ENCODE measurements around the gene OR6N2. TPM values are rescaled to one million over a fixed set of nuclear protein-coding genes. Genes with fewer than 3 reads are reported as not detected.

Gene OR6N2
- total and polyA plus RNA-seq, 4 donors, result not detected

GRCh38 chr1:158814970-158815369, 34.0 kb upstream of the OR6N2 start:
- Histone ChIP-seq H3K9ac (ENCODE audit: low read depth in 1 of 2, low read length in 2 of 2) (no peak overlapping the region), H3K27ac (ENCODE audit: low read depth in 1 of 2, low read length in 2 of 2) (no peak overlapping the region), H3K36me3 (ENCODE audit: control insufficient read depth in 4 of 4, insufficient read depth in 3 of 4, low read depth in 1 of 4, low read length in 3 of 4) (no peaks in the 10 kb centered on the region), H3K4me3 (ENCODE audit: low read depth in 1 of 3, low read length in 3 of 3) (no peak overlapping the region), H3K9me3 (ENCODE audit: control insufficient read depth in 4 of 4, low read length in 3 of 4) (no peaks in the 10 kb centered on the region), H3K27me3 (ENCODE audit: control insufficient read depth in 4 of 4, insufficient read depth in 4 of 4, low read length in 3 of 4) (no peaks in the 10 kb centered on the region), H3K4me1 (ENCODE audit: control insufficient read depth in 4 of 4, insufficient read depth in 4 of 4, low read length in 3 of 4) (no peaks in the 10 kb centered on the region)
- WGBS, result 43% methylated on average over 1 of the region's 1 CpG
- TF ChIP-seq CTCF (IDR thresholded peaks at IDR 0.05; ENCODE audit: low read depth, low read length, missing input control) (no peak), TAF1 (conservative IDR thresholded peaks at IDR 0.05) (no peak), JUND (IDR thresholded peaks at IDR 0.05) (no peak), EGR1 (IDR thresholded peaks at IDR 0.05; ENCODE audit: low read depth in 2 of 2) (no peak), FOXA2 (IDR thresholded peaks at IDR 0.05) (no peak), FOXA1 (IDR thresholded peaks at IDR 0.05) (no peak), RXRA (IDR thresholded peaks at IDR 0.05) (no peak), RAD21 (IDR thresholded peaks at IDR 0.05) (no peak), SP1 (IDR thresholded peaks at IDR 0.05) (no peak), ATF3 (IDR thresholded peaks at IDR 0.05) (no peak), GABPA (IDR thresholded peaks at IDR 0.05 in 1 of 2, conservative IDR thresholded peaks at IDR 0.05 in 1 of 2) (no peak)
- TF ChIP-seq, protein P1, sequence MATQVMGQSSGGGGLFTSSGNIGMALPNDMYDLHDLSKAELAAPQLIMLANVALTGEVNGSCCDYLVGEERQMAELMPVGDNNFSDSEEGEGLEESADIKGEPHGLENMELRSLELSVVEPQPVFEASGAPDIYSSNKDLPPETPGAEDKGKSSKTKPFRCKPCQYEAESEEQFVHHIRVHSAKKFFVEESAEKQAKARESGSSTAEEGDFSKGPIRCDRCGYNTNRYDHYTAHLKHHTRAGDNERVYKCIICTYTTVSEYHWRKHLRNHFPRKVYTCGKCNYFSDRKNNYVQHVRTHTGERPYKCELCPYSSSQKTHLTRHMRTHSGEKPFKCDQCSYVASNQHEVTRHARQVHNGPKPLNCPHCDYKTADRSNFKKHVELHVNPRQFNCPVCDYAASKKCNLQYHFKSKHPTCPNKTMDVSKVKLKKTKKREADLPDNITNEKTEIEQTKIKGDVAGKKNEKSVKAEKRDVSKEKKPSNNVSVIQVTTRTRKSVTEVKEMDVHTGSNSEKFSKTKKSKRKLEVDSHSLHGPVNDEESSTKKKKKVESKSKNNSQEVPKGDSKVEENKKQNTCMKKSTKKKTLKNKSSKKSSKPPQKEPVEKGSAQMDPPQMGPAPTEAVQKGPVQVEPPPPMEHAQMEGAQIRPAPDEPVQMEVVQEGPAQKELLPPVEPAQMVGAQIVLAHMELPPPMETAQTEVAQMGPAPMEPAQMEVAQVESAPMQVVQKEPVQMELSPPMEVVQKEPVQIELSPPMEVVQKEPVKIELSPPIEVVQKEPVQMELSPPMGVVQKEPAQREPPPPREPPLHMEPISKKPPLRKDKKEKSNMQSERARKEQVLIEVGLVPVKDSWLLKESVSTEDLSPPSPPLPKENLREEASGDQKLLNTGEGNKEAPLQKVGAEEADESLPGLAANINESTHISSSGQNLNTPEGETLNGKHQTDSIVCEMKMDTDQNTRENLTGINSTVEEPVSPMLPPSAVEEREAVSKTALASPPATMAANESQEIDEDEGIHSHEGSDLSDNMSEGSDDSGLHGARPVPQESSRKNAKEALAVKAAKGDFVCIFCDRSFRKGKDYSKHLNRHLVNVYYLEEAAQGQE (IDR thresholded peaks at IDR 0.05), result no peak
- TF ChIP-seq, protein P2, sequence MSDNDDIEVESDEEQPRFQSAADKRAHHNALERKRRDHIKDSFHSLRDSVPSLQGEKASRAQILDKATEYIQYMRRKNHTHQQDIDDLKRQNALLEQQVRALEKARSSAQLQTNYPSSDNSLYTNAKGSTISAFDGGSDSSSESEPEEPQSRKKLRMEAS (IDR thresholded peaks at IDR 0.05), result no peak
- no peak for DNase-seq (ENCODE audit: low spot score)

DNA sequence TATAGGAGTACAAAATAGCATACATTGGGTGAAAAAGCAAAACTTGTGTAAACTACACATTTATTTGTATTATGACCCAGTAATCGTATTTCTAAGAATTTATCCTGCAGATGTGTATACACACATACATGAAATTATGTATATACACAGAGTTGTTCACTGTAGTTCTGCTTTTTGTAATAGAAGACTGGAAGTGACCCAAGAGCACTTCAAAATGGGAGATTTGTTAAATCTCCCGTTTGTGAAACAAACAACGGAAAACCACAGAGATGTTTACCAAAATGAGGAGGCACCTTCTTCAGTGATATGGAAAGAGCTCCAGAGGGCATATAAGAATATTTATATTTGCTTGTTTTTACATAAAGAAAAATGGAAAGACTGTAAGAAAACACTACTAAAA, 32.2 kb upstream of the OR6N2 start:
- Histone ChIP-seq H3K27ac (ENCODE audit: low read depth in 1 of 2, low read length in 2 of 2) (no peak overlapping the region), H3K4me1 (ENCODE audit: control insufficient read depth in 4 of 4, insufficient read depth in 4 of 4, low read length in 3 of 4) (no peaks in the 10 kb centered on the region), H3K4me3 (ENCODE audit: low read depth in 1 of 3, low read length in 3 of 3) (no peak overlapping the region), H3K36me3 (ENCODE audit: control insufficient read depth in 4 of 4, insufficient read depth in 3 of 4, low read depth in 1 of 4, low read length in 3 of 4) (no peaks in the 10 kb centered on the region), H3K9ac (ENCODE audit: low read depth in 1 of 2, low read length in 2 of 2) (no peak overlapping the region), H3K9me3 (ENCODE audit: control insufficient read depth in 4 of 4, low read length in 3 of 4) (no peaks in the 10 kb centered on the region), H3K27me3 (ENCODE audit: control insufficient read depth in 4 of 4, insufficient read depth in 4 of 4, low read length in 3 of 4) (peaks cover 0 to 3% (median 0%) of the 10 kb centered on the region in 4 donors)
- 56% methylated on average over 3 of the region's 3 CpGs for WGBS
- no peak for DNase-seq (ENCODE audit: low spot score)
- TF ChIP-seq, protein P2 (IDR thresholded peaks at IDR 0.05), result no peak
- TF ChIP-seq RAD21 (IDR thresholded peaks at IDR 0.05), result no peak
- TF ChIP-seq, protein P3, sequence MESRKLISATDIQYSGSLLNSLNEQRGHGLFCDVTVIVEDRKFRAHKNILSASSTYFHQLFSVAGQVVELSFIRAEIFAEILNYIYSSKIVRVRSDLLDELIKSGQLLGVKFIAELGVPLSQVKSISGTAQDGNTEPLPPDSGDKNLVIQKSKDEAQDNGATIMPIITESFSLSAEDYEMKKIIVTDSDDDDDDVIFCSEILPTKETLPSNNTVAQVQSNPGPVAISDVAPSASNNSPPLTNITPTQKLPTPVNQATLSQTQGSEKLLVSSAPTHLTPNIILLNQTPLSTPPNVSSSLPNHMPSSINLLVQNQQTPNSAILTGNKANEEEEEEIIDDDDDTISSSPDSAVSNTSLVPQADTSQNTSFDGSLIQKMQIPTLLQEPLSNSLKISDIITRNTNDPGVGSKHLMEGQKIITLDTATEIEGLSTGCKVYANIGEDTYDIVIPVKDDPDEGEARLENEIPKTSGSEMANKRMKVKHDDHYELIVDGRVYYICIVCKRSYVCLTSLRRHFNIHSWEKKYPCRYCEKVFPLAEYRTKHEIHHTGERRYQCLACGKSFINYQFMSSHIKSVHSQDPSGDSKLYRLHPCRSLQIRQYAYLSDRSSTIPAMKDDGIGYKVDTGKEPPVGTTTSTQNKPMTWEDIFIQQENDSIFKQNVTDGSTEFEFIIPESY (IDR thresholded peaks at IDR 0.05), result no peak
- no peak for TF ChIP-seq YY1 (IDR thresholded peaks at IDR 0.05)
- no peak for TF ChIP-seq HNF4G (IDR thresholded peaks at IDR 0.05)
- no peak for TF ChIP-seq HNF4A (conservative IDR thresholded peaks at IDR 0.05)
- no peak for TF ChIP-seq TAF1 (conservative IDR thresholded peaks at IDR 0.05)
- TF ChIP-seq GABPA (IDR thresholded peaks at IDR 0.05 in 1 of 2, conservative IDR thresholded peaks at IDR 0.05 in 1 of 2), result no peak
- TF ChIP-seq CTCF (IDR thresholded peaks at IDR 0.05; ENCODE audit: low read depth, low read length, missing input control), result no peak
